Suppressor macrophage (primary cell): ENCODE results near the gene KRTAP4-4.
"Not testable (repeated sequence)": the region's sequence is repeated elsewhere in the genome, so short reads cannot be mapped to it uniquely, and the experiment has no call there.

Experiments used
- DNase-seq, 4 experiments: peaks; one replicate each; pipeline ENCODE4 v3.0.0-alpha.2; 2020 to 2022
- total RNA-seq, 17 experiments: gene quantifications; one replicate each; lab custom pipeline; 2026; ENCODE audit warnings: mixed read lengths in 6 of 17, inconsistent platforms in 3 of 17; lab: John Stamatoyannopoulos, UW

The KRTAP4-4 gene
- total RNA-seq, result 0 to 0.55 (median 0) reads per million in 17 experiments

DNA sequence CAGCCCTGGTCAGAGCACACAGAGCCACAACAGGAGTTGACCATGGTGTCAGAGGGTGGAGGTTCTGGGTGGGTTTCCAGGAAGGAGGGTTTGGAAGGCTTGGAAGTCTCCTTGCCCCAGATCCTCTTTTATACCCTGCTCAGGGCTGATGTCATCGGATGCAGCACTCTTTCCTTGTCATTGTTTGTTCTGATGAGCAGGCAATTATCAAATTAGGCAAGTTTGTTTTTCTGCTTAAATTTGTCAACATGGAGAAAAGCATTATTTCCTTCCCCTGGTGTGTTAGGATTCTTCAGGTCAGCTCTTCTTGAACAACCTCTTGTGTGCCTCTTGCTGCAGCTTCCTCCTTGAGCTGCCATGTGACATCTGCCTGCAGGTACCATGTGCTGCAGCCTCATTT, at the start of gene KRTAP4-4:
Gene KRTAP4-4 (minus strand): TSS at position 101 of the 400 bp plus-strand sequence. CDS start 57 bp downstream, at position 44.
- DNase-seq, result no peak

DNA sequence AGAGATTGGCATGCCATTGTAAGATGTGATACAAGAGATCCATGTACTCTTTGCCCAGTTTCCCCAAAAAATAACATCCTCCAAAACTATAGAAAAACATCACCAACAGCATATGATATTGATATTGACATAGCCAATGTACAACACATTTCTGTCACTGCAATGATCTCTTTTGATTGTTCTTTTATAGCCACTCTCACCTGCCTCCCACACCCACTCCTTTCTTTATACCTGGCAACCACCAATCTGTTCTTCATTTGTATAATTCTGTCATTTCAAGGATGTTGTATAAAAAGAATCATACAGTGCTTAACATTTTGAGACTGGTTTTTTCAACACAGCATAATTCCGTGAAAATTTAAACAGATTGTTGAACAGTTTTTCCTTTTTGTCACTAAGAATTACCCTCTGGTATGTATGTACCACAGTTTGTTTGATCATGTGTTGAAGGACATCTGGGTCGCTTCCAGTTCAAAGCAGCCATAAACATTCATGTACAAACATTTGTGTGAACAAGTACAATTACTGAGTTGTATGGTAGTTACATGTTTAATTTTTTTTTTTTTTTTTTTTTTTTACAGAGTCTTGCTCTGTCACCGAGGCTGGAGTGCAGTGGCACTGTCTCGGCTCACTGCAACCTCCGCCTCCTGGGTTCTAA, 39.0 kb upstream of the KRTAP4-4 start:
- no peak for DNase-seq

DNA sequence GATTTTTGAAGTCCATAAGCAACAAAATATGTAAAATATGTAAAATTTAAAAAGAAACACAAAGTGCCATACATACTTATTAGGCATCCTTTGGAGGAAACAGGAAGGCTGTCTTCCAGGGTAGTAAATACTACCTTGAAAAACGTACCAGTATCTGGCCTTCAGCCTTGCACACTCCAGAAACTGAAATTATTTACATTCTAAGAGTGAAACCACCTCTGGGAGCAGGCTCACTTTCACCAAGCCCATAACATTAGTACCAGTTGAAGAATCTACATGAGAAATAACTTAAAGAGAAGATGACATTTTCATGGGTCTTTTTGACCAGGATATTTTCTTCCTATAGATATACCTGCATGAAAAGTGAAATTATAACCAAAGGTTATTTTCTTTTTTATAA, 35.5 kb upstream of the KRTAP4-4 start:
- DNase-seq, result no peak

DNA sequence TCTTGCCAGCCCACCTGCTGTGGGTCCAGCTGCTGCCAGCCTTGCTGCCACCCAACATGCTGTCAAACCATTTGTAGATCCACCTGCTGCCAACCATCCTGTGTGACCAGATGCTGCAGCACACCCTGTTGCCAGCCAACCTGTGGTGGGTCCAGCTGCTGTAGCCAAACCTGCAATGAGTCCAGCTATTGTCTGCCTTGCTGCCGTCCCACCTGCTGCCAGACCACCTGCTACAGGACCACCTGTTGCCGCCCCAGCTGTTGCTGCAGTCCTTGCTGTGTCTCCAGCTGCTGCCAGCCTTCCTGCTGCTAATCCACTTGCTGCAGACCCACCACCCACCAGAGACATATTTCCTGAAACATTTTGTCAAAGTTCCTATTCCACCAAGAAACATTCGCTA, 29.8 kb upstream of the KRTAP4-4 start:
- no peak for DNase-seq

DNA sequence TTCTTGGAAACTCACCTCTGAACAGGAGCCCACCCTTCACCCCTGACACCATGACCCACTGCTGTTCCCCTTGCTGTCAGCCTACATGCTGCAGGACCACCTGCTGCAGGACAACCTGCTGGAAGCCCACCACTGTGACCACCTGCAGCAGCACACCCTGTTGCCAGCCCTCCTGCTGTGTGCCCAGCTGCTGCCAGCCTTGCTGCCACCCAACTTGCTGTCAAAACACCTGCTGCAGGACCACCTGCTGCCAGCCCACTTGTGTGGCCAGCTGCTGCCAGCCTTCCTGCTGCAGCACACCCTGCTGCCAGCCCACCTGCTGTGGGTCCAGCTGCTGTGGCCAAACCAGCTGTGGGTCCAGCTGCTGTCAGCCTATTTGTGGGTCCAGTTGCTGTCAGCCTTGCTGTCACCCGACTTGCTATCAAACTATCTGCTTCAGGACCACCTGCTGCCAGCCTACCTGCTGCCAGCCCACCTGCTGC, 29.3 kb upstream of the KRTAP4-4 start, which contains the start of gene KRTAP9-1:
Gene KRTAP9-1 (plus strand): TSS at position 51 of the 482 bp plus-strand sequence. CDS start 0 bp downstream, at position 51.
- not testable (repeated sequence) for DNase-seq

DNA sequence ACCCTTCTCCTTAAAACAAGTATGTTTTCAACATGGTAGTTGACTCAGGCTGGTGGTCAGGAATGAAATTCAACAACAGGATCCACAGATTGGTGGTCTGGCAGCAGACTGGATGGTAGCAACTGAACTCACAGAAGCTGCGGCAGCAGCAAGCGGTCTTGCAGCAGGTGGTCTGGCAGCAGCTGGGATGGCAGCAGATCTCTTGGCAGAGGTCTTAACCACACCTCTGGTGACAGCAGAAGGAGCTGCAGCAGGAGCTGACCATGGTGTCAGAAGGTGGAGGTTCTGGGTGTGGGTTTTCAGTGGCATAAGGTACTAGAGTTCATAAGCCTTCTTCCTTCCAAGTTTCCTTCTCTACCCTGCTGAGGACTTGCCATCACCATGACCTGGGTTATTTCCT, 26.3 kb upstream of the KRTAP4-4 start:
- DNase-seq, result no peak

DNA sequence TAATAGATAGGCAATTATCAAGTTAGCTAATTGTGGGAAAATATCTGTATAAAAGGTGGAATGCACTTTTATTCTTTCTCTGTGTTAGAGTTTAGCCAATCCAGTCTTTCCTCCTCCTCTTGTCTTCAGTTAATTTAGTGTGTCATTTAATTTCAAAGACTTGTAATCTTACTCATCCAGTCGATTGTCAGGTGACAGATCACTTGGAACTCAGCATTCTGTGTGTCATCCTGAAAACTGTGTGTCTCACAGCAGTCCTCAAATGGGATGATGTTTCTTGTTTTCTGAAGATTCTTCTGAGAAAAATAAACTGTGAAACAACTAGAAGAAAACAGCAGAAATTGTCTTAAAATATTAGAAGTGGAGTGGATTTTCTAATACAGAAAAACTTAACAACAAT, 24.5 kb upstream of the KRTAP4-4 start:
- DNase-seq, result no peak

DNA sequence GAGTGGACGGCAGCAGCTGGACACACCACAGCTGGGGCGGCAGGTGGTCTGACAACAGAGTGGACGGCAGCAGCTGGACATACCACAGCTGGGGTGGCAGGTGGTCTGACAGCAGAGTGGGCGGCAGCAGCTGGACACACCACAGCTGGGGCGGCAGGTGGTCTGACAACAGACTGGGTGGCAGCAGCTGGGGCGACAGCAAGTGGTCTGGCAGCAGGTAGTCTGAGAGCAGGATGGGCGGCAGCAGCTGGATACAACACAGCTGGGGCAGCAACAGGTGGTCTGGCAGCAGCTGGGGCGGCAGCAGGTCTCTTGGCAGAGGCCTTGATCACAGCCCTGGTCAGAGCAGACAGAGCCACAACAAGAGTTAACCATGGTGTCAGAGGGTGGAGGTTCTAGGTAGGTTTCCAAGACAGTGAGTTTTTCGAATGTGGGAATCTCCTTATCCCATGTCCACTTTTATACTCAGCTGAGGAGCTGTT, 24.0 kb upstream of the KRTAP4-4 start, which contains the start of gene KRTAP4-1:
Gene KRTAP4-1 (minus strand): TSS at position 432 of the 482 bp plus-strand sequence. CDS start 57 bp downstream, at position 375.
- DNase-seq, result no peak

DNA sequence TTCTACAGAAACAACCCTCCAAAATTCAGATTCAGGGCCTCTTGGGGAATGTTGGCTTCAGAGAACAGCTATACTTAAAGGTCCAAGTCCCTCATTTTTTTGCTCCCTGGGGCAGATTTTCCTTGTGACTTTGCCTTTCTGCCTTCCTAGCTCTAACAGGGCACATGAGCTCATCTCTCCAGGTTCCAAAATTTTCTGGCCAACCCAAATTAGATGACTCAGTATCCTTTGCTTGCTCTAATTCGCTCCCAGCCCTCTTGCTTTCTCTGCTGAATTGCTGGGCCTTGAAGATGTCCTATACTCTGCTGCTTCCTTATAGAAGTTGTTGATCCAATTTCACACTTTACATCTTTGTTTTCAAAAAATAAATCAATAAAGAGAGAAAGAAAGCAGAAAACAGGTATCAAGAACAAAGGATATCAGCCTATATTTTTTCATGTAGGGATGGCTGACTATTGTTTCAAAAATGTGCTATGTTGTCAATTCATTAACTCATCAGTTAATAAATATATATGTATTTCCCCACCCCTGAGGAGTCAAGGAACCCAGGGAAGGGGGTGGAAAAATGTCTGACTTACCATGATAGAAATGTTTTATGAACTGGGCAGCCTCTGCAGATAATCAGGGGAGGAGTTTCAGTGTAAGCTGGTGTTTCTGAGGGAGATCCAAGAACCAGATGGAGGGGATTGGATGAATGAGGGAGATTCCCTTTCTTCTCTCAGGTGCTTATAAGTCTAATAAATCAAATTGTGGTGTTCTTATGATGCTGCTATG, 18.5 kb upstream of the KRTAP4-4 start:
- no peak for DNase-seq

DNA sequence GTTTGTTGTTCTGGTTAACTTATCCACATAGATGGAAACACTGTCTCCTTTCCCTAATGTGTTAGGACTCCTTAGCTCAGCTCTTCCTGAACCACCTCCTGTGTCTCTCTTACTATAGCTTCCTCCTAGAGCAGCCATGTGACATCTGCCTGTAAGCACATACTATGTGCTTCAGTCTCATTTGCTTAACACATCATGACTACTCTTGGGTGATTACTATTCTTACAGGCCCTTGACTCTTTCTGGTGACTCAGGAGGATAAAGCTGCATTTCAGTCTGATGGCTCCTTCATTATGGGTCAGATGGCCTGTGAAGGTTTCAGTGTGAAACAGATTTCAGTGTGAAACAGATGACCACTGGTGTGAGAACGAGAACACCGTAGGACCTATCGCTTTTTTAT, 17.8 kb upstream of the KRTAP4-4 start:
- DNase-seq, result peak; percentile 50 to 81 (median 68)

DNA sequence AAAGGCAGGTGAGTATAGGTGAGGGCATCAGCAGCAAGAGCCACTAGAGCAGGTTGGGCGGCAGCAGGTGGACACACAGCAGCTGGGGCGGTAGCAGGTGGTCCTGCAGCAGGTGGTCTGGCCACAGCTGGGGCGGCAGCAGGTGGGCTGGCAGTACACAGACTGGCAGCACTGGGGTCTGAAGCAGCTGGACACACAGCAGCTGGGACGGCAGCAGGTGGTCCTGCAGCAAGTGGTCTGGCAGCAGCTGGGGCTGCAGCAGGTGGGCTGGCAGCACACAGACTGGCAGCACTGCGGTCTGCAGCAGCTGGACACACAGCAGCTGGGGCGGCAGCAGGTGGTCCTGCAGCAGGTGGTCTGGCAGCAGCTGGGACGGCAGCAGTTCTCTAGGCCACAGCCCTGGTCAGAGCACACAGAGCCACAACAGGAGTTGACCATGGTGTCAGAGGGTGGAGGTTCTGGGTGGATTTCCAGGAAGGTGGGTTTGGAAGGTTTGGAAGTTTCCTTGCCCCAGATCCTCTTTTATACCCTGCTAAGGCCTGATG, 17.3 kb upstream of the KRTAP4-4 start, which contains the start of gene KRTAP4-2:
Gene KRTAP4-2 (minus strand): TSS at position 495 of the 545 bp plus-strand sequence. CDS start 57 bp downstream, at position 438.
- no peak for DNase-seq

DNA sequence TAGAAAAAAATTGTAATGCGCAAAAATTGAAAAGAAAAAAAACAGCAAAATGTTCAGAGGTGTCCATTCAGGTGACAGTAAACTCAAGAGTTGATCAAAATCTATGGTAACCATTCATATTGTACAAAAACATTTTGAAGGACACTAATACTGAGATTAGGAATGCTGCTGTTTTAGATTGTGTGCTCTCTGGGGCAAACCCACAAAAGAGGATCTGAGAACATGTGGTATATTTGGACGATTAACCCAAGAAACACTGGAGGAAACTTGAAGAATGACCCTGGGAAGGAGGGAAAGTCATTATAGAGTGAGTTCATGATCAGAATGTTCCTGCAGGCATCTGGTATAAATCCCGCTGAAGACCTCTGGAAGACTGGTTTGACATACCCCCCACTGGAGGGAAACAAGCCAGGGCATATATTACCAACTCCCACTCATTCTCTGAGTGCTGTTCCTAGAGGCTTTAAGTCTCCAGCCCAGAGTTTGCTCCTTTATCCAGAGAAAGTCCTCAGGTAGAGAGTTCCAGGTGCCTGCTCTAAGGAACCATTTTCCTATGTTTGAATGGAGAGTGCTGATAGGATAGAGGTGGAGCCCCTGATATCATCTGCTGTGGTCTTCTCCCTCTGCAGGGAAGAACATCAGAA, 16.3 kb upstream of the KRTAP4-4 start:
- peak in 3 of 4 experiments; percentile 16 to 52 (median 18) for DNase-seq

DNA sequence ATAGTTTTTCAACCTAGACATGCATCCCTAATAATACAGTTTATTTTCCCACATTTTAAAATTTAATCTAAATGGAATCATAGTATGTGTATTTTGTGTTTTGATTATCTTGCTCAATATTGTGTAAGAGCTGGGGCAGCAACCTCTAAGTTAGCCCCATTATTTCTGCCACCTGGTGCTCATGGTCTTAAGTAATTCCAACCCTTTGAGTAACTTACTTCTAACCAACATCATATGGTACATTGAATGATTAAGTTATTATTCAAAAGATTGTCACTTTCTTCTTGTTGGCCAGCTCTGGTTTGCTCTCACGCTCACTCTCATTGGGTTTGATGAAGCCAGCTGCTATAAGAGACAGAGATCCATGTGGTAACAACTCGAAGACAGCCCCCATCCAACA, 11.3 kb upstream of the KRTAP4-4 start:
- no peak for DNase-seq

DNA sequence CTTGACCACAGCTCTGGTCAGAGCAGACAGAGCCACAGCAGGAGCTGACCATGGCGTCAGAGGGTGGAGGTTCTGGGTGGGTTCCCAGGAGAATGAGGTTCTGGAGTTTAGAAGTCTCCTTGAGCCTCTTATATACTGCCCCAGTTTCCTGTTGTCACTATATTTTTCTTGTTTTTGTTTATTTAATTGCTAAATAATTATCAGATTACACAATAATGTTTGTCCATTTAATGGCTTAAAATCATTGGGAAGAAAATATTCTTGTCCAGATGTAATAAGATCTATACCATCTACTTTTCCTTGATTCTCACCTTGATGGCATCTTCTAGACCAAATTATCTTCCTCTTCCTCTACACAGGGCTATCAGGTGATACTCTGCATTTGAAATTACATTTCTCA, 7.6 kb upstream of the KRTAP4-4 start, which contains the start of gene KRTAP4-3:
Gene KRTAP4-3 (minus strand): TSS at position 101 of the 400 bp plus-strand sequence. CDS start 49 bp downstream, at position 52.
- no peak for DNase-seq

DNA sequence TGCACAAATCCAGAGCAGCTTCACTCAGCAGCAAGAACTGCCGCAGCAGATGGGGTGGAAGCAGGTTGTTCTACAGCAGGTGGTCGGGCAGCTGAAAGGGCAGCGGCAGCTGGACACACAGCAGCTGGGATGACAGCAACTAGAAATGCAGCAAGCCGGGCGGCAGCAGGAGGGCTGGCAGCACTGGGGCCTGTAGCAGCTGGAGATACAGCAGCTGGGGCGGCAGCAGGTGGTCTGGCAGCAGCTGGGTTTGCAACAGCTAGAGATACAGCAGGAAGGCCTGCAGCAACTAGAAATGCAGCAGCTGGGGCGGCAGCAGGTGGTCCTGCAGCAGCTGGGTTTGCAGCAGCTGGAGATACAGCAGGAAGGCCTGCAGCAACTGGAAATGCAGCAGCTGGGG, 7.0 kb upstream of the KRTAP4-4 start:
- DNase-seq, result no peak

DNA sequence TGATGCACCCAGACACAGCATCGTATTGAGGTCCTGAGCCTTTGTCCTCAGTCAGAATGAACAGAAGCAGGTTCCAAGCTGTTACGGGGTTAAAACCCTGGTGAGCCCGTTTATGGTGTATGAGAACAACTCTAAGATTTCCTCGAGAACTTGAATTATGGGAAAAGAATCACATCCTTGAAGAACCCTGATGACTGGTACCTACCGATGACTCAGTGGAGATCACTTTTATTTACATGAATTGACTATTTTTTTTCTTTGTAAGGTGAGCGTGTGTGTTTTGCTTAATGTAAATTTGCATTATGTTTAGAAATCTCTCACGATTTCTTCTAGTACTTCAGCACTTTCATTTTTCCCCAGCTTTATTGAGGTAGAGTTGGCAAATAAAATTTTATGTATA, 3.3 kb upstream of the KRTAP4-4 start:
- DNase-seq, result no peak

DNA sequence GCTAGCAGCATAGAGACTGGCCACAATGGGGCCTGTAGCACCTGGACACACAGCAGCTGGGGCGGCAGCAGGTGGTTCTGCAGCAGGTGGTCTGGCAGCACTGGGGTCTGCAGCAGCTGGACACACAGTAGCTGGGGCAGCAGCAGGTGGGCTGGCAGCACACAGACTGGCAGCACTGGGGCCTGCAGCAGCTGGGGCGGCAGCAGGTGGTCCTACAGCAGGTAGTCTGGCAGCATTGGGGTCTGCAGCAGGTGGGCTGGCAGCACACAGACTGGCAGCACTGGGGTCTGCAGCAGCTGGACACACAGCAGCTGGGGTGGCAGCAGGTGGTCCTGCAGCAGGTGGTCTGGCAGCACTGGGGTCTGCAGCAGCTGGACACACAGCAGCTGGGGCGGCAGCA, 358 bp downstream of the KRTAP4-4 start:
- not testable (repeated sequence) for DNase-seq

DNA sequence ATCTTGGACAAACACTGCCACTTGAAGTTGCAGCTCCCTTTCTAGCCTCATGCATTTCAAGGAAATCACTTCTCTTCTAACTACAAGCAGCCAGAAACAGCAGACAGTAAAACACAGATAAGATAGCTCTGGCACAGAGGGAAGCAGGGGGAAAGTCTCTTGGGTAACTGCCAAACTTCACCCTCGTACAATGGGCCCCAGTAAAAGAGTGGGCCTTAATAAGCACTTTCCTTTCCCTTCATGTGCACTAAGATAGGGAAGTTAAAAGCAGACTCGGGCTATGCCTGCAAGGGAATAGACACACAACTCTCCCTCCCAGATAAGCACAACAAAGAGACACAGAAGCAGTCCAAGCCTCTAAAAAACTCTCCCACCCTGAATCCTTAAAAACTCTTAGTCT, 6.7 kb downstream of the KRTAP4-4 start:
- DNase-seq, result peak; percentile 15 to 61 (median 48)

DNA sequence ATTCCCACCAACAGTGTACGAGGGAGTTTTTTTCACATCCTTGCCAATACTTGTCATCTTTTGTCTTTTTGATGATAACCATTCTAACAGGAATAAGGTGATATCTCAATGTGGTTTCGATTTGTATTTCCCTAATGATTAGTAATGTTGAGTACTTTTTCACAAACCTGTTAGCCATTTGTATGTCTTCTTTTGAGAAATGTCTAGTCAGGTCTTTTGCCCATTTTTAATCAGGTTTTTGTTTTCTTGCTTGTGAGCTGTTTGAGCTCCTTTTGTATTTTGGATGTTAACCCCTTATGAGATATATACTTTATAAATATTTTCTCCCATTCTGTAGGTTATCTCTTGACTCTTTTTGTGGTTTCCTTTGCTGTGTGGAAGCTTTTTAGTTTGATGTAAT, 9.0 kb downstream of the KRTAP4-4 start:
- DNase-seq, result no peak

DNA sequence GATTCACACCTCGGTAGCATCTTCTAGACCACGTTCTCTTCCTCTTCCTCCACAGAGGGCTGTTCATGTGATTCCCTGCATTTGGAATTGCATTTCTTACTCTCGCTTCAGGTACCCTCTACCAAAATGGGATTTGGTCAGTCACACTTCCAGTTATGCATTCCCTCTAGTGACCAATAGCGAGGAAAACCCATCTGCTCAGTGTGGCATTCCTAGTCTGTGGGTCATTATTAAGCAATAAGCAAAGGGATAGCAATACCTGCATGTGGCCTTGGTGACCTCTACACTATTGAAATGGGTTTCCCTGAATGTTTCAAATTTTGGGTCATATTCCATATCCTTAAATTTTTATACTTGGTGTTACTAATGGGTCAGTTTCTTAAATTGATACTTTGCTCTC, 10.5 kb downstream of the KRTAP4-4 start:
- DNase-seq, result no peak

DNA sequence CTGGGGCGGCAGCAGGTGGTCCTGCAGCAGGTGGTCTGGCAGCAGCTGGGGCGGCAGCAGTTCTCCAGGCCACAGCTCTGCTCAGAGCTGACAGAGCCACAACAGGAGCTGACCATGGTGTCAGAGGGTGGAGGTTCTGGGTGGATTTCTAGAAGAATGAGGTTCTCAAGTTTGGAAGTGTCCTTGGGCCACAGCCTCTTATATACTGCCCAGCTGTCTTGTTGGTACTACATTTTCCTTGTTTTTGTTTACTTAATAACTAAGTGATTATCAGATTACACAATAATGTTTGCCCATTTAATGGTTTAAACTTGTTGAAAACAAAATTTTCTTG, 10.9 kb downstream of the KRTAP4-4 start, which contains the start of gene KRTAP4-5:
Gene KRTAP4-5 (minus strand): TSS at position 174 of the 334 bp plus-strand sequence. CDS start 58 bp downstream, at position 116.
- no peak for DNase-seq

DNA sequence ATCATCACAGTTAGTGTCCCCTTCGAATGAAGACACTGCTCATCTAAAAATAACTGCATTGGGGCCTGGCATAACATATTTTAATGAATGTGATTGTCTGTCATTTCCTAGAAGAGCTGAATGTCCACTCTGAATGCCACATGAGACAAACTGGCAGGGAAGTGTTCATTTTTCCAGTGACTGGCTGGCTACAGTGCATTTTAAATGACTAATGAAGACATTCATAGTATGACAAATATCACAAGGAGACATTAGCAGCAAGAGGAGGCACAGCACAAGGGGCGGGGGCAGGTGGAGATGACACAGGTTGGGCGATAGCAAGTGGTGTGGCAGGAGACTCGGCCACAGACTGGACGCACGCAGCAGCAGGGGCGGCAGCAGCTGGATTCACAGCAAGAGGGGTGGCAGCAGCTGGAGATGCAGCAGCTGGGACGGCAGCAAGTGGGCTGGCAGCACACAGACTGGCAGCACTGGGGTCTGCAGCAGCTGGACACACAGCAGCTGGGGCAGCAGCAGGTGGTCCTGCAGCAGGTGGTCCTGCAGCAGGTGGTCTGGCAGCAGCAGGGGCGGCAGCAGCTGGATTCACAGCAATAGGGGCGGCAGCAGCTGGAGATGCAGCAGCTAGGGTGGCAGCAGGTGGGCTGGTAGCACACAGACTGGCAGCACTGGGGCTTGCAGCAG, 11.4 kb downstream of the KRTAP4-4 start:
- DNase-seq, result not testable (repeated sequence)
